ENCODE data around the gene GAK. TPM values are rescaled to one million over a fixed set of nuclear protein-coding genes. Genes with fewer than 3 reads are reported as not detected.

Gene GAK
- total RNA-seq, 1 experiment from 2014 or later = 86.6 TPM

DNA sequence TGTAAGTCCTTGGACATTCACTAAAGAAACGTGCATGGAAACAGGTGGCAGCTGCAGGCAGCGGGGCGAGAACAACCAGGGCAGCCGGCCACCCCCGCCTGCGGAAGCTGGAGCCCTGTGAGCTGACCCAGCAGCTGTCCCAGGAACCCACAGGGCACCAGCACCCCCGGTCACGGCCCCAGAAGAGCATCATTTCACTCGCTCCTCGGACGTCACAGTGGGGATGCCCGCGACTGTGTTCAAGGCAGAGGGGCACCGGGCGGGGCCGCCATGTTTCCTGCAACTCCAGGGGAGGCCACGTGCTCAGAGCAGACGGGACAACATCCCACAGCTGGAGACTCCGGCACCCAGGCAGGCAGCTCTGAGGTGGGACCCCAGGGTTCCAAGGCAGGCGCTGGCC lies 61.2 kb downstream of the GAK start:
- DNase-seq (ENCODE audit: low read depth, low spot score) (no peak), ATAC-seq (no peak)
- Histone ChIP-seq H3K4me3 (ENCODE audit: low read depth in 2 of 2, low read length in 2 of 2) (no peak overlapping the region), H3K27ac (ENCODE audit: low read length) (no peak overlapping the region), H3K9me3 (ENCODE audit: control insufficient read depth, insufficient read depth, low read depth, low read length) (no peaks in the 10 kb centered on the region), H3K4me1 (ENCODE audit: control insufficient read depth, insufficient read depth, low read length) (no peaks in the 10 kb centered on the region), H3K36me3 (ENCODE audit: control insufficient read depth, insufficient read depth, low read length) (no peaks in the 10 kb centered on the region), H3K27me3 (ENCODE audit: control insufficient read depth, insufficient read depth, low read length) (no peaks in the 10 kb centered on the region)
- in situ Hi-C loops (cut with HindIII; ENCODE audit: low pct_unique_long_range_greater_than_20kb, low sequenced_read_pairs) (no loop called here), intact Hi-C loops (cut with micrococcal nuclease; ENCODE audit: unreplicated experiment) (no loop called here)
- BruUV-seq (replicated peaks) = no TSS peak
- CTCF ChIA-PET = no interaction called here
- POLR2A ChIA-PET = no interaction called here
- TF ChIP-seq, protein P1, sequence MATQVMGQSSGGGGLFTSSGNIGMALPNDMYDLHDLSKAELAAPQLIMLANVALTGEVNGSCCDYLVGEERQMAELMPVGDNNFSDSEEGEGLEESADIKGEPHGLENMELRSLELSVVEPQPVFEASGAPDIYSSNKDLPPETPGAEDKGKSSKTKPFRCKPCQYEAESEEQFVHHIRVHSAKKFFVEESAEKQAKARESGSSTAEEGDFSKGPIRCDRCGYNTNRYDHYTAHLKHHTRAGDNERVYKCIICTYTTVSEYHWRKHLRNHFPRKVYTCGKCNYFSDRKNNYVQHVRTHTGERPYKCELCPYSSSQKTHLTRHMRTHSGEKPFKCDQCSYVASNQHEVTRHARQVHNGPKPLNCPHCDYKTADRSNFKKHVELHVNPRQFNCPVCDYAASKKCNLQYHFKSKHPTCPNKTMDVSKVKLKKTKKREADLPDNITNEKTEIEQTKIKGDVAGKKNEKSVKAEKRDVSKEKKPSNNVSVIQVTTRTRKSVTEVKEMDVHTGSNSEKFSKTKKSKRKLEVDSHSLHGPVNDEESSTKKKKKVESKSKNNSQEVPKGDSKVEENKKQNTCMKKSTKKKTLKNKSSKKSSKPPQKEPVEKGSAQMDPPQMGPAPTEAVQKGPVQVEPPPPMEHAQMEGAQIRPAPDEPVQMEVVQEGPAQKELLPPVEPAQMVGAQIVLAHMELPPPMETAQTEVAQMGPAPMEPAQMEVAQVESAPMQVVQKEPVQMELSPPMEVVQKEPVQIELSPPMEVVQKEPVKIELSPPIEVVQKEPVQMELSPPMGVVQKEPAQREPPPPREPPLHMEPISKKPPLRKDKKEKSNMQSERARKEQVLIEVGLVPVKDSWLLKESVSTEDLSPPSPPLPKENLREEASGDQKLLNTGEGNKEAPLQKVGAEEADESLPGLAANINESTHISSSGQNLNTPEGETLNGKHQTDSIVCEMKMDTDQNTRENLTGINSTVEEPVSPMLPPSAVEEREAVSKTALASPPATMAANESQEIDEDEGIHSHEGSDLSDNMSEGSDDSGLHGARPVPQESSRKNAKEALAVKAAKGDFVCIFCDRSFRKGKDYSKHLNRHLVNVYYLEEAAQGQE (IDR thresholded peaks at IDR 0.05; ENCODE audit: insufficient read depth in 1 of 2, low read depth in 2 of 2, low read length in 1 of 2) = no peak
- no peak for TF ChIP-seq POLR2AphosphoS5 (IDR thresholded peaks at IDR 0.05; ENCODE audit: low read depth, low read length)
- TF ChIP-seq, protein P2, sequence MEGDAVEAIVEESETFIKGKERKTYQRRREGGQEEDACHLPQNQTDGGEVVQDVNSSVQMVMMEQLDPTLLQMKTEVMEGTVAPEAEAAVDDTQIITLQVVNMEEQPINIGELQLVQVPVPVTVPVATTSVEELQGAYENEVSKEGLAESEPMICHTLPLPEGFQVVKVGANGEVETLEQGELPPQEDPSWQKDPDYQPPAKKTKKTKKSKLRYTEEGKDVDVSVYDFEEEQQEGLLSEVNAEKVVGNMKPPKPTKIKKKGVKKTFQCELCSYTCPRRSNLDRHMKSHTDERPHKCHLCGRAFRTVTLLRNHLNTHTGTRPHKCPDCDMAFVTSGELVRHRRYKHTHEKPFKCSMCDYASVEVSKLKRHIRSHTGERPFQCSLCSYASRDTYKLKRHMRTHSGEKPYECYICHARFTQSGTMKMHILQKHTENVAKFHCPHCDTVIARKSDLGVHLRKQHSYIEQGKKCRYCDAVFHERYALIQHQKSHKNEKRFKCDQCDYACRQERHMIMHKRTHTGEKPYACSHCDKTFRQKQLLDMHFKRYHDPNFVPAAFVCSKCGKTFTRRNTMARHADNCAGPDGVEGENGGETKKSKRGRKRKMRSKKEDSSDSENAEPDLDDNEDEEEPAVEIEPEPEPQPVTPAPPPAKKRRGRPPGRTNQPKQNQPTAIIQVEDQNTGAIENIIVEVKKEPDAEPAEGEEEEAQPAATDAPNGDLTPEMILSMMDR (IDR thresholded peaks at IDR 0.05) = no peak
- no peak for TF ChIP-seq TCF7L2 (IDR thresholded peaks at IDR 0.05; ENCODE audit: low read depth, low read length)
- TF ChIP-seq SIN3A (IDR thresholded peaks at IDR 0.05; ENCODE audit: borderline replicate concordance, insufficient read depth, low read depth, low read length) = no peak

DNA sequence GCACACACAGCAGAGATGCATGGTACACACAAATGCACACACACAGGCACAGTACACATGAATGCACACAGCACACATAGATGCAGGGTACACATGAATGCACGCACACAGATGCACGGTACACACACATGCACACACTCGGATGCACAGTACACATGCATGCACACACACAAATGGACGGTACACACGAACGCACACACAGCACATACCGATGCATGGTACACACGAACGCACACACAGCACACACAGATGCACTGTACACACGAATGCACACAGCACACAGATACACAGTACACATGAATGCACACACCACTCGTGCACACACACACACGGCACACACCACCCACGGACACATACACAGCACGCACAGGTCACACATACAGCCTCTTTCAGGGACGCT lies 62.3 kb downstream of the GAK start:
- no peaks in the 10 kb centered on the region for H3K36me3 ChIP-seq (ENCODE audit: control insufficient read depth, insufficient read depth, low read length)
- no peaks in the 10 kb centered on the region for H3K27me3 ChIP-seq (ENCODE audit: control insufficient read depth, insufficient read depth, low read length)
- no peaks in the 10 kb centered on the region for H3K4me1 ChIP-seq (ENCODE audit: control insufficient read depth, insufficient read depth, low read length)
- H3K9me3 ChIP-seq (ENCODE audit: control insufficient read depth, insufficient read depth, low read depth, low read length) = no peaks in the 10 kb centered on the region
- no peak for ATAC-seq
- ChIA-PET POLR2A (no interaction called here), CTCF (no interaction called here)
- no TSS peak for BruUV-seq (replicated peaks)
- H3K27ac ChIP-seq (ENCODE audit: low read length) = no peak overlapping the region
- intact Hi-C loops (cut with micrococcal nuclease; ENCODE audit: unreplicated experiment) (no loop called here), in situ Hi-C loops (cut with HindIII; ENCODE audit: low pct_unique_long_range_greater_than_20kb, low sequenced_read_pairs) (no loop called here)
- TF ChIP-seq, protein P1 (IDR thresholded peaks at IDR 0.05; ENCODE audit: insufficient read depth in 1 of 2, low read depth in 2 of 2, low read length in 1 of 2) = no peak
- TF ChIP-seq POLR2AphosphoS5 (IDR thresholded peaks at IDR 0.05; ENCODE audit: low read depth, low read length) (no peak), TCF7L2 (IDR thresholded peaks at IDR 0.05; ENCODE audit: low read depth, low read length) (no peak), SIN3A (IDR thresholded peaks at IDR 0.05; ENCODE audit: borderline replicate concordance, insufficient read depth, low read depth, low read length) (no peak)
- TF ChIP-seq, protein P2 (IDR thresholded peaks at IDR 0.05) = no peak
- H3K4me3 ChIP-seq (ENCODE audit: low read depth in 2 of 2, low read length in 2 of 2) = no peak overlapping the region
- no peak for DNase-seq (ENCODE audit: low read depth, low spot score)

All from Panc1 (cell line).